ENCODE results near the gene GALNT18. TPM values are rescaled to one million over a fixed set of nuclear protein-coding genes. Genes with fewer than 3 reads are reported as not detected.

GALNT18 gene
- total RNA-seq, 1 experiment from 2014 or later, result 0.18 TPM

DNA sequence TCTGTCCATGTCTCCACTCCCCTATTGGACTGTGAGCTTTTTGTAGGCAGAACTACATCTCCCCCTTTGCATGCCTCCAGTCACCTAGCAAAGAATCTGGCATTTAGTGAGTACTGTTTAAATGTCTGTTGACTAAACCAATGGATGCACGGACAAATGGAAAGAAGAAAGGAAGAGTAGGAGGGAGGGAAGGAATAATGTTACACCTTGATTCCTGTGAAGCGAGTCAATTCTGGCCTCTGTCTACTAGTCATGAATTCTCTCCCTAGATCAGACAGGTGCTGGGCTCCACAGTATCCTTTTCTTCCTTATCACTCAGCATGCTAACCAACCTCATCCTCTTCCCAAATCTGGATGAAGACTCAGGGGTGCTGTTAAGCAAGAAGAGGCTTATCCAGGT, 33.6 kb downstream of the GALNT18 start:
- no peak for DNase-seq (ENCODE audit: low spot score)

DNA sequence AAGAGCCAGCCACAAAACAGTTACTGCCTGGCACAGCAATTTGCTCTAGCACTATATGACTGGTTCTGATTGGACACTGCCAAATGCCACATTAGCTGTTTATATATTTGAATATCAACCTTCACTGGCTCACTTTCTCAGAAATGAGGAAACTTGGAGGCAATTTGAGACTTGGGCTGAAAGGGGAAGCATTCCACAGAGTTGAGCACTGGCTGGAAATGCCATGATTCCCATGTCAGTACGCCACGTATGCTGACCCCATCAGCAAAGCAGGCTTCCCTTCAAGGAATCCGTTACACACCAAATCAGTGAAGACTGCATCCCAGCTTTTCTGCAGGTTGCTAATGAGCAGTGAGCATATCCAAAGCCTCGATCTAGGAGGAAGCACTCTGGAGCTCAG, 34.7 kb downstream of the GALNT18 start:
- no peak for DNase-seq (ENCODE audit: low spot score)

DNA sequence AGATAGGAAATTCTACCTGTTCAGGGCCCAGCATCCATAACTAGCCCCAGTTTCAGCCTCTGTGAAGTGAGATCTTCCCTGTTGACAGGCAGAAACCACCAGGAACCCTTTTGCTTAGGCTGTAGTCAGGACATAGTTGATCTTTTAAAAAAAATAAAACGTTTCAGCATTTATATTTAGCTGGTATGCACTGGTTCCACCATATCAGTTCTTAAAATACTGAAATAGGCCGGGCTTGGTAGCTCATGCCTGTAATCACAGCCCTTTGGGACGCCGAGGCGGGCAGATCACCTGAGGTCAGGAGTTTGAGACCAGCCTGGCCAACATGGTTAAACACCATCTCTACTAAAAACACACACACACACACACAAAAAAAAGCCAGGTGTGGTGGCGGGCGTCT, 35.3 kb downstream of the GALNT18 start:
- DNase-seq (ENCODE audit: low spot score), result no peak

DNA sequence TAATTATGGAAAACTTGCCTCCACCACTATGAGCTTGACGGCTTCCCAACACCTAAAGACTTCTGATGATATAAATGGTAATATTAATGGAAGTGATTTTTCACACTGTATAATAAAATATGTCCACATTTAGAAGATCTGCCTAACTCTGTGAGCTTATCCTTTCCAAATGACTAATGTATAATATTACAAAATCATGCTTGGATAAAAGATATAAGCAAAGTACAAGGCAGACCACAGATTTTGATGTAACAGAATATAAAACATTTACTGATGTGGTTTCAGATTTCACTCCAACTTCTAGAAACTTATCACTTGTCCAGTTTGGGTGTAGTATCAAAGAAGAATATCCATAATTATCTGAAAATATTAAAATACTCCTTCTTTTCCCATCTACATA, 36.9 kb downstream of the GALNT18 start:
- no peak for DNase-seq (ENCODE audit: low spot score)

DNA sequence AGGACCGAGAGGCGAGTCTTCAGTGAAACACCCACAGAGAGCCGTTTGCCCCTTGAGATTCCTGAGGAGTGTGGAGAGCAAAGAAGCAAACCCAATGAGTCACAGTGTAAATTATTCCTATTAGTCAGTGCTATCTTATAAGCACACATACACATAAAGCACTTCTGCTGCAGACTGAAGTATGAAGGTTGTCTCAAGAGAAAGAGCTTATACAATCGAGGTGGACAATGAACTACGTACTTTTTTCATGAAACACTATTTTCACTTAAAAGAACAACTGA, 37.3 kb downstream of the GALNT18 start:
- no peak for DNase-seq (ENCODE audit: low spot score)

DNA sequence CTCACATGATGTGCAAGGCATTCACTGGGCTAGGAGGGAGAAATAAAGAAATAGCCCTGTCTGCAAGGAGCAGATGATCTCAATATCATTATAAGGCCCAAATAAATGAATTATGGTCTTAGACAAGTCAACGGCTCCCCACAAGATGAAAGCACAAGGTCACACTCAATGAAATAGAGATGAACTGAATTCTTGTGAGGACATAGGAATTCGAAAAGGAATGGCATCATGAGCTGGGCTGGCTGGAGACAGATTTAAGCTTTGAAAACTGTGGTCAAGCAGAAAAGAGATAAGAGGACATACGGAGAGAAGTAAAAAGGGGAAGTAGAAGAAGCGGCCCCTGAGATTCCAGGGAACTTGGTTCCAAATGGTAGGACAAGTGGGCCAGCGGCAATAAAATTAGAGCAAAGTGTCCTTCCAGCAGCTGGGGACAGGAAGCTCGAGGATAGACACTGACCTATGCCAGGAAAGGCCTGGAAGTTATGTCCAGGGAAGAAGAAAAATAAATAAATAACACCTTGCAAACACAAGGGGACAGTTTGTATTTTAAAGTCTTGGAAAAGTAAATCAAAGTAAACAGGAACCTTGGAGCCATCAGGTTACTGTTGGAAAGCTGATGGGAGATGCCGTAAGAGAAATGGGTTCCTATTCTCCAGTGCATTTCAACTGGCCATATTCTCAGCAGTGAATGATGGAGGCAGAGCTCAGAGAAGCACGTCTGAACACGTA, 37.8 kb downstream of the GALNT18 start:
- DNase-seq (ENCODE audit: low spot score), result no peak

DNA sequence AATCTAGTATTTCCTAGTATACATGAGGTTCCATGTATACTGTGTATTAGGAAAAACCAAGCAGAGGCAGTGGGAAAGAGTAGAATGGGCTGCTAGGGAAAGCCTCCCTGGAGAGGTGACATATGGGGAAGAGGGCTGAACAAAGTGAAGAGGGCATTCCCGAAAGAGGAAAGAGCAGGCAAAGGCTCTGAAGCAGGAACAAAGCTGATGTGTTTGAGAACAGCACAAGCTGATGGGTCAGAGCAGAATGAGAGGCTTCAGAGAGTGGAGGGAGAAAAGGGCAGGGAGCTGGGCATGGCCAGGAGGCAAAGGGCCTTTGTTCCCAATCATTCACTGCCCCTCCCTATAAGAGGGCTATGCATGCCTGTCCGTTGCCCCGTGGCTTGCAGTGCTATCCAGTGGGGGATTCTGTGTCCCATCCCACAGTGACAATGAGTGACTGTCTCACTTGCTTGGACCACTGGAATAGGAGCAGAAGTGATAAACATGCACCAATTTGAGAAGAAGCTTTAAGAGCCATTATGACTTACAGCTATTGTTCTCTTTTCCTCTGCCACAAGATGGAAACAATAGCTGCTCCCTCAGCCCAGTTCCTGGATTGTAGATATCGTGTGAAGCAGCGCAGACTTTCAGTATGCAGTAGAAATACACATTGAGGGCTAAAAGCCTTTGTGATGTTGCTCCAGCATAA, 39.6 kb downstream of the GALNT18 start:
- DNase-seq (ENCODE audit: low spot score), result no peak

DNA sequence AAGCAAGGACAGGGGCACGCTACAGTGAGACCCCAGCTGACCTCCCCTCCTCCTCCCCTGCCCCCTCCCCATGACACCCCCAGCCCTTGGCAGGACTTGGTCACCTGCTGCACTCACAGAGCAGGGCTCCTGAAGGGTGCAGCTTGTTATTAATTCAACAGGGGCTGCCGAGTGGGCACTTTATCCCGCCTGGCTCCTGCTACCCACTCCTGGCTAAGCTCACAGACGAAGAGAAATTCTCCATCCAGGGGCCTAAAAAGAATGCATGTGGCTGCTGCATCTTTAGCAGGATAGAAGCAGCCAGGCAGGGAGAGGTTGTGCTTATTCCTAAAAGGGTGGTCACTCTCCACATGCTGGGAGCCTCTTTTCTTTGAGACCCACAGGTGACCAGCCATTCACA, 40.3 kb downstream of the GALNT18 start:
- no peak for DNase-seq (ENCODE audit: low spot score)

DNA sequence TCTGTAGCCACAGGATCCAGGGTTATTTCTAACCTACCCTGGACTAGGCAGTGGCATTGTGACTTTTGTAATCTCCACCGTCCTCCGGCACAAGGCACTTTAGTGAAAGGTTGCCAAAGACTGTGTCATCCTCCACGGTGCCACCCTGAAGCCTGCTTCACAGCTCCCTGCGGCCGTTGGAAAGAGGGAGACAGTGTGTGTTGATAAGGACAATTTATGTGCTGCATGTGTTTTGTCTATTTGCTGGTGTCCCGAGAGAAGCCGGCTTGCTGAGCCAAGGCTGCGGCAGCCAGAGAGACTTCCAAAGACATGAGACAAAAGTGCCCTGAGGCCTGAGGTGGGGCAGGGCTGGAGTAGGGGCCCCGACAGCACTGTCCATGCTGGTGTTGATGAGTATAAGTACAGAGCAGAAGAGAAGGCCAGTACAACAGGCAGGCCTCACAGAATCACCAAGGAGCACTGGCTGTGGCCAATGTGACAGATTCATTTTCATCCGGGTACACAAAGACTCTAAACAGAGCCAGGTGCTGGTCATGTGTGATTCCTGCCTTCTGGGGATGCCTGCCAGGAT, 40.9 kb downstream of the GALNT18 start:
- DNase-seq (ENCODE audit: low spot score), result no peak

DNA sequence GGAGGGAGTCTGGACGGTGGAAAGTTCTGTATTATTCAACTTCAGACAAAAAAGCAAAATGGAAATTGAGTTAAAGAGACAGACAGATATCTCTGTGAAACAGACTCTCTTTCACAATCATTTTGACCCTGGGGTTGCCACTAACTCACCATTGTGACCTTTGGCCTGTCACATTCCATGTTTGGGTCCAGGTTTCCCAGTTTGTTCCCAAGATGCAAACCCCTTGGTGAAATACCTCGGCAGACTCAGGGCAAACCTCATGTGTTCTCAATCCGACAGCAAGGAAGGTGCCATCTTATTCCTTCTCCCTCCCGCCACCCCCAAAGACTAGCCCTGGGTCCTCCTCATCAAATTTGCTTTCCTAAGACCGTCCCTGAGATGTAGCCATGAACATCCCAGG, 41.8 kb downstream of the GALNT18 start:
- DNase-seq (ENCODE audit: low spot score), result no peak

DNA sequence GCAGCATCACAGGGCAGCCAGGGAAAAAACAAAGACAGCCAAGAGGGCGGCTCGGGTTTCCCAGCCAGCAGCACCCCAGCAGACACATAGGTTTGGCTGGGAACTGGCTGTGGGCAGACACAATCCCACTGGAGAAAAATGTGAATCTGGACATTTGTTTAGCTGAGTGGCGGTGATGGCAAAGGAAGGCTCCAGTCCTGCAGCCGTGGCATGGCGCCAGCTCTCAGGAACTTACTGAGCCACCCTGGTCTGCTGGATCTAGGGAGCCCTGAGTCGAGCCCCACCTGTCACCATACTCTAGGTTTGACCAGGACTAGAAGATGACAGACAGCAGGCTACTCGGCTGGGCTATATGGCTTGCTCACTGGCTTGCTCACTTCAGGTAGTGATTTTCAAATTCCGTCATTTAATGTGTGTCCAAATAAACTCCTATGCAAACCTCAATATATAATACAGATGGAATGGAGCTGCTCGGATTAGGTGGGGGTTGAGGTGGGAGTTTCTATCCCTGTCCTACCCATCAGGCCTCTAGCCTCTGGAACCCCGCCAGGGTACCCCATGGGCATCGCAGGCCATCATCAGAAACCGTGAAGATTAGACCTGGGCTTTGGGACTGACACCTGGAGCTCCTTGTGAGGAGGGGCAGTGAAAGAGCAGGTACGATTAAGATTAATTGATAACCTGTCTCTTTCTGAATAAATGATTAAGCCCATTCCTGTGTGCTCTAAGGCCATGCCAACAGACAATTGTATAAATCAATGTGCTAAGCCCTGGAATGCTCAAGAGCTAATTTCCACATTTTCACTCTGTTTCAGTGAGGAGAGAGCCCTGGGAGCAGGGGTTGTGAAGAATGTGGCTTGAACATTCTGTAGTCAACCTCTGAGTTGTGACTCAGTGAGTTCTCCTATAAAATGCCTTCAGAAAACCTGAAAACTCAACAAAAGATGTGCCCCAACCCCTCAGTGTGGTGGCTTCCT, 42.5 kb downstream of the GALNT18 start:
- DNase-seq (ENCODE audit: low spot score), result no peak

DNA sequence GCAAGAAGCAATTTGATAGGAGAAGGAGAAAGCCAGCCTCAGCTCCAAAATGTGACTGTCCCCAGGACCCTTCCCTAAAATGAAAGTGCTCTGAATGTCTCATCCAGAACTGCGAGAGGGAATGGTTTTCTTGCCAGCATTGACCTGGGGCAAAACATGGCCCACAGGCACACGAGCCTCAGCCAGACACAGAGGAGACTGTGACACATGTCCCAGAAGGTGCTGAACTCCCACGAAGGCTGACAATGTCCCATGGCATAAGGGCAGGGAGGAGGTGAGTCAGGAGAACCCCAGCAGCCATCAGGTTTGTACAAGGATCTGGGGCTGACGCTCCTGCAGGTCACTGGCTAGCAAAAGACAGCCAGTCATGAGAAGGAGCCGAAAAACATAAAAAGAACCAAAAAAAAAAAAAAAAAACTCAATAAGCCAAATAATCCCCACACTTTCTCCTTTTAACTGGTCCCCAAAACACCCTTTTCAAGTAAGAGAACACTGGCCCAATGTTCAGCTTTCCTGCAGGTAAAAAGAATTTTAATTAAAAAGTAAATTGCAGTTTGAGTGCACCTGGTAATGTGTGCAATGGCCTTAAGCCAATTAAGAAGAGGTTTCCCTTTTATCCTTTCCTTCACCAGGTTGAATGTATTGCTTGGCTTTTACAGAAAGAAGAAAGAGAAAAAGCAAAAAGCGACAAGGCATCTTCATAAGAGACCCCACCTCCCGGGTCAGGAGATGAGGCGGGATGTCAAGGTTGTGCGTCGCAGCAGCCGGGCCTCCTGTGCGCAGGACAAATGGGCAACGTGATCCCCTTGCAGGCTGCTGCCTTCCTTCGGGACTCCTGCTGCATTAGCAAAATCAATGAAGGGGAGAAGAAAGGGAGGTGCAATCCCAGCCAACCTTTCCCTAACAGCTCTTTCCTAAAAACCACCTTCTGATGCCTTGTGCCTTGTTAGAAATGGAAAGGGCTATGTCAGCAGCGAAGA, 43.6 kb downstream of the GALNT18 start:
- no peak for DNase-seq (ENCODE audit: low spot score)

DNA sequence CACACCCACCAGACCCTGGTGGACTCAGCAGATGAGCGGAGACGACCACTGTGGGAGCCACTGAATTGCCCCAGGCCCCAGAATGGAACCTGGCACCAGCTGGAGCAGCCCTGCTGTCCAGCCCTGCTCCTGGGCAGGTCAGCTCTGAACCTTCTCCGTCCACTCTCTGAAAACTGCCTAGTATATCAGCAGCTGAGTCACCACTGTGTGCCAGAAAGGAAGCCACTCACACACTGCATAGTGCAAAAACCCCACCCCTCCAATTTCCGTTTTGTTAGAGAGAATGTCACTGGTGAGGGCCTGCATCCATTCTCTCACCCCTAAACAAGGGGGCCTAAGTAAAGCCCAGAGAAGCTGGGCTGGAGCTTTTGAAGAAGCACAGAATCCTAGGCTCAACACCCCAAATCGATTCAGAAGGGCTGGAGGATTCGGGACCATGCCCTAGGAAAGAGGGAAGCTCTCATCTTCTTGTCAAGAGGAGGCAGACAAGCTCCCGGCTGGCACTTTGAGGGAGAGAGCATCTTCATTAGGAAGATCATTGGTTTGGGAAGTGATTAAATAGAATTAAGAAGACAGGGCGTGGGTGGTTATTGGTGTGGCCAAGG, 44.5 kb downstream of the GALNT18 start:
- no peak for DNase-seq (ENCODE audit: low spot score)

DNA sequence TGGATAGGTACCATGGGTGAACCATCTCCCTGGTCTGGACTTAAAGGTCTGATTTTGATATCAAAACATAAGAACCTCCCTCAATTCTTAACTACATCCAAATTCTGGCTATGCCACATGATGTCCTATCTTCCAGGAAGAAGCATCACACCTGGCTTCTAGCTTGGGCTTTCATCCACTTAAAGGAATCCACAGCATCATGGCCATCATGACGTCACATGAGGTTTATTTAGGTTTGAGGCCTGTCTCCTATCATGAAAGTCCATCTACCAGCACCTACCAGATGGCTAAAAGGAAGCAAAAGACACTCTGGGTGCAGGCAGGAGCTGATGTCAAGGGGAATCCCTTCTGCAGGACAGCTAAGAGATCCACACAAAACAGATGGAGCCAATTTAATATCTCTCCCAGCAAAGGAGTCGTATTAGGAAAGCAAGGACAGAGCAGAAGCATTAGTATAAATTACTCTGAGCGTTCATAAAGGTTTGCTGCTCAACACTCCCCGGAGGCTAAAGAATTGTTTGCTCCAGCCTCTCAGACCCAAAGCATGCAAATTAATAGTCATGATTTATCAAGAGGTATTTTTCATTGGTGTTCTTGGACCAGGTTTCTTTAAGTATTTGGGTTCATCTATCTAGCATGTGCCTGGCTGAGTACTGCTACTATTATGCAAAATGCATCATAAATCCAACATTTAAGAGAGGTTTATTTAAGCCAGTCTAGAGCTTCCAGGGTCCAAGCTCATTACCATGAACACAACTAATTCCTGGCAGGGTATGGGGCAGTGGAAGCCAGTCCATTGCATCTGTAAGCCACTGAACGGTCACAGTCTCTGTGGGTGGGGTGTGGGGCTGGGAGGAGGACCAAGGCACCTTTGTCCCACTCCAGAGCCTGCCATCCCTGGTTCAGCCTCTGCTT, 47.2 kb downstream of the GALNT18 start:
- no peak for DNase-seq (ENCODE audit: low spot score)

DNA sequence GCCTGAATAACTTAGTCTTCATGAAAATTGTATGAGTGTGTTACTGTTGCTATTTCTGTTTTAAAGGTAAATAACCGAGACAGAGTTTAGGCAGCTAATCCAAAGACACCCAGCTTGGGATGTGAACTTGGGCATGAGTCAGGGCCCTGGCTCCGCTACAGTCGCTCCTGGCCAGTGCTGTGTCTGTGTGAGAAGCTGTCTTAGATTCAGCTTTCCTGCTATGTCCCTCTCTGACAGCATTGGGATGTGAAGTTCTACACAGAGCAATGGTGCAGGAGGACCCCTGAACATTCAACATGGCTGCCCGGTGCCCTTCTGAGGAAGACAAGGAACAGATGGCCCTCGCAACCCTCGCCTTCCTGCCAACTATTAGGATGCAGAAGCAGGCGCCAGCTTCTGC, 49.4 kb downstream of the GALNT18 start:
- no peak for DNase-seq (ENCODE audit: low spot score)

DNA sequence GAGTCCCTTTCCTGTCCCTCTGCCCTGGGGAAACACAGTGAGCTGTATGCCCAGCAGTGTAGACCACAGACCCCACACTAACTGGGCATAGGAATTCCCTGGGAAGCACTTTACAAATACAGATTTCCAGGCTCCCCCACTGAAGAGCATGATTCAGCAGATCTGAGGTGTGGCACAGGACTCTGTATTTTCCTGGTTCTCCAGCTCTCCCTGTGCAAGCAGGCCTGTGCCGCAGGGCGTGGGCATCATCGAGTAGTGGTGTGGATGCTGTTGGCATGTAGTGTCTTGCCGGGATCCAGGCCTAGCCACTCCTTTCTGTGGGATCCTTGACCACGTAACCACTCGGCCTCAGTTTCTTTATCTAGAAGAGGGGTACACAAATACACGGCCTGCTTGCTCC, 49.9 kb downstream of the GALNT18 start:
- DNase-seq (ENCODE audit: low spot score), result no peak

DNA sequence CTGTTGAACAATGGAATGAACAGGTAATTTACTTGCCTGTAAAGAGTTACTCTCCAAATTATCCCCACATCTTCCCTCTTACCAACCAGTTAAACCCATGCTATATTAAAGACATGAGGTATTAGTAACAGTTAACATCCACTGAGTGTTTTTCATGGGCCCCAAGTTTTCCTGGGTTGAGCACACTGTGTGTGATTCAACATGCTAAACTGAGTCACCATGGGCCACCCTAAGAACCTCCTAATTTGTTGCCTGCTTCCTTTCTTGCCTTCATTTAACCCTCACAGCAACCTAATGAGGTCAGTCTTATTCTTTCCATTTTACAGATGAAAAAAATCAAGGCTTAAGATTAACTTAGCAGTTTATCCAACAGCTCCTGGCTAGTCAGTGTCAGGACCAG, 51.0 kb downstream of the GALNT18 start:
- DNase-seq (ENCODE audit: low spot score), result no peak

DNA sequence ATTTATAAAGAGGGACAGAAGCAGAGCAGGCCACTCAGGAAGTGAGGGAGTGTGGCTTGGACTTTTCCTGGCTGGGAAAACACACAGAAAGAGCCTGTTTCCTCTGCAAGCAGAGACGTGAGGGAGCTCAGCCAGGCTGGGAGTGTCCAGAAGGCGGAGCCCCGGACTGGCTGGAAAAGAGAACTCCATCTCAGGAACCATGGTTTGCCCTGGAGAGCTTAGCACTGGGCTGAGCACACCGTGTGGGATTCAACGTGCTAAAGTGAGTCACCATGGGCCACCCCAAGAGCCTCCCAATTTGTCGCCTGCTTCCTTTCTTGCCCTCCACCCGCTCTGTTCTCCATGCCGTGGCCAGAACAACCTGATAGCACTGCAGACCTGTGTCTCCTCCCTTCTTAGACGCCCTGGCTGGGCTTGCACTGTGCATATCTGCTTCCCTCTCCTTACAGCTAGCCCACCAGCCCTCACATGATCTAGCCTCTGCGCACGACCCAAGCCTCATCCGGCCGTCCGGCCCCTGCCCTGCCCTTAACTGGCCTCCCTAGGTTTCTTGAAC, 51.8 kb downstream of the GALNT18 start:
- no peak for DNase-seq (ENCODE audit: low spot score)

DNA sequence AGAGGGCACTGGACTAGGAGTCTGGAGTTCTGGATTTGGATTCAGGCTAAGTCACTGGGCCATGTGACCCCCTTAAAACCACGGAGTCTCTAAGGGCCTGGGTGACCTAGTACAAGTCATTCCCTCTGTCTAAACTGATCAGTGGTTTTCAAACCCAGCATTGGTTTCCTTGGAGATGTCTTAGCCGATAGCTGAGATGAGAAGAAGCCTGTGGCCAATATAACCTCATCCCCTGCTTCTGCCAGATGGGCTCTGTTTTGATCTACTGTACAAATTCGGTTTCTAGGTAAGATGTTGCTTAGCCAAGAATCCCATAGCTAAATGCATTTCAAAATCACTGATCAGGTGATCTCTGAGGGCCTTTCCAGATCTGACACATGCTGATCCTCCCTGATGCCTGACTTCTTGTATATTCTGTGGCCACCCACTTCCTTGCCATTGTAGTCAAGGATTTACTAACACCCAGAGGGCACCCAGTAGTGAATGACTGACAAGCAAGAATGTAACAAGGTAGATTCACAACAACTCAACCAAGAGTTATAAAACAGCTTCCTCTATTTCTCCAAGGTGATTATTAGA, 53.1 kb downstream of the GALNT18 start:
- no peak for DNase-seq (ENCODE audit: low spot score)
